Endothelial cell of hepatic sinusoid (primary cell): ENCODE data around the gene SEMA3D.

ENCODE experiments used
- in situ Hi-C: cut with HindIII; loops from 2 replicates; pipeline ENCODE4 v1.10.0; 2017; ENCODE audit warnings: low sequenced_read_pairs

SEMA3D gene

DNA sequence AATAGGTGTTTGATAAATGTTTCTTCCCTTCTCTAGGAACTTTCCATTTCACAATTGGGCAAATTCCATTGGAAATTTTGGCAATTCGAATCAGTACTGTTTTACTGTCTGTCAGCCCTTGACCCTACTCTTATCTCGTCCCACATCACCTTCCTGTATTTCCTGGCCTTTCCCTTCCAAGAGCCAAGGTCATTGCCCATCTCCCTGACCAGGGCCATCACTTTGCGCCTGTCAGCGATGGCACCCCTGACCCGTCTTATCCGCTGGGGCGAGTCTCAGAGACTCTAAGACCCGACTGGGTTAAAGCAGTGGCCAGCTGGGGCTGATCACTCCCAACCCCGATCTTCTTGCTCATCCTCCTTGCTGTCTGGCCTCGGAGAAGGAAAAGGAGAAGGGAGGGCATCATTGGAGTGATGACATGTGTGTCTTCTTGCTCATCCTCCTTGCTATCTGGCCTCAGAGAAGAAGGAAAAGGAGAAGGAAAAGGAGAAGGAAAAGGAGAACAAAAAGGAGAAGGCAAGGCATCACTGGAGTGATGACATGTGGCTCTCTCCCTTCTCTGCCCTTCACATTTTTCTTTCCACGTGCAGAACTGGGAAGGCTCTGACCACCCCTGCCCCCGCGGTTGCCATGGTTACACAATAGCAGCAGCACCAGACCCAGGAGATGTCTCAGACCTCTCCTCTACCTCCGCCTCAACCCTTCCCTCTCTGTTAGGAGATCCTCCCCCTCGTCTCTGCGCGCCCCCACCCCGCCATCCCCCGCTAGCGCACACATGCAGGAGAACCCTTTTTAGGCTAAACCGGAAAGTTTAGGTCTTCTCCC is 2.0 kb downstream of the SEMA3D start:
- in situ Hi-C loops: no loop called here

DNA sequence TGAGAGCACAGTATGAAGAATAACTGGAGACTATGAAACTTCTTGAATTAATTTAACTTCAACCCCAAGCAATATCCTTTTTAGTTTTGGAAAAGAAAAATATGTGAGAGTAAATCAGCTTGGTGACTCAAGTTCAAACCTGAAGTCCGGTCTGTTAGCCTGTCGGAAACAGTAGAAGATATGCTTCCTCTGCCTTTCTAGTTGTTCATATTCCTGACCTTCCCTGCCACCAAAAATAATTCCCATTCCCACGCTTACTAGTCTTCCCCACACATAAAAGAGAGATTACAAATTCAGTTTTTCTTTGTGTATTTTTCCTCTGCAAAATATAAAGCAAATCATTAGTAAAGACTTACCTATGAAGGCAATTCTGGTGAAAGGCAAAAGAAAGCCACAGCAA is 3.6 kb downstream of the SEMA3D start:
- in situ Hi-C loops: no loop called here

DNA sequence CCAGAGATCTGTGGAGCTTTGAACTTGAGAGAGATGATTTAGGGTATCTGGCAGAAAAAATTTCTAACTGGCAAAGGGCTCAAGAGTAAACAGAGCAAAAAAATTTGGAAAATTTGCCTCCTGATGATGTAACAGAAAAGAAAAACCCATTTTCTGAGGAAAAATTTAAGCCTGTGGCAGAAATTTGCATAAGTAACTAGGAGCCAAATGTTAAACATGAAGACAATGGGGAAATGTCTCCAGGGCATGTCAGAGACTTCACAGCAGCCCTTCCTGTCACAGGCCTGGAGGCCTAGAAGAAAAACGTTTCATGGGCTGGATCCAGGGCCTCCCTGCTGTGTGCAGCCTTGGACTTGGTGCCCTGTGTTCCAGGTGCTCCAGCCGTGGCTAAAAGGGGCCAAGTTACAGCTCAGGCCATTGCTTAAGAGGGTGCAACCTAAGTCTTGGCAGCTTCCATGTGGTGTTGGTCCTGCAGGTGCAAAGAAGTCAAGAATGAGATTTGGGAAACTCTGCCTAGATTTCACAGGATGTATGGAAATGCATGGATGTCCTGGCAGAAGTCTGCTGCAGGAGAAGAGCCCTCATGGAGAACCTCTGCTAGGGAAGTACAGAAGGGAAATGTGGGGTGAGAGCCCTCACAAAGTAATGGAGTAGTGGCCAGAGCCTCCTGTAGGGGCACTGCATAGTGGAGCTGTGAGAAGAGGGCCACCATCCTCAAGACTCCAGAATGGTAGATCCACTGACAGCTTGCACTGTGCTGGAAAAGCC is 8.1 kb downstream of the SEMA3D start:
- in situ Hi-C loops: no loop called here

DNA sequence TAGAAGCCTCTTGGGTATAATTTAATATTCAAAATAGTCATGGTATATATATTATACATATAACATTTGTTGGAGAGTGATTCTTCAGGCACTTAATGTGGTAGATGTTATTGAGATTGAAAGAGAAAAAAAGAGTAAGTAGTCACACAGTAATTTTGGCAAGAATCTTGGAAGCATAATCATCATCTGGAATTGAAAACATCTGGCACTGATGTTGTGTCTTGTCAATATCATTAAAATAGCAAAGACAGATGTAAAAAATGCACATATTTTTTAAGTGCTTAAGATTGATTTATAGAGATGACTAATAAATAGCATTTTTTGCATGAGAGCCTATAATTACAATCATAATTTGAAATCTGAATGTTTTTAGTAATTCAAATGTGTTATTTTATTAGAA is 9.5 kb downstream of the SEMA3D start:
- in situ Hi-C loops: no loop called here

DNA sequence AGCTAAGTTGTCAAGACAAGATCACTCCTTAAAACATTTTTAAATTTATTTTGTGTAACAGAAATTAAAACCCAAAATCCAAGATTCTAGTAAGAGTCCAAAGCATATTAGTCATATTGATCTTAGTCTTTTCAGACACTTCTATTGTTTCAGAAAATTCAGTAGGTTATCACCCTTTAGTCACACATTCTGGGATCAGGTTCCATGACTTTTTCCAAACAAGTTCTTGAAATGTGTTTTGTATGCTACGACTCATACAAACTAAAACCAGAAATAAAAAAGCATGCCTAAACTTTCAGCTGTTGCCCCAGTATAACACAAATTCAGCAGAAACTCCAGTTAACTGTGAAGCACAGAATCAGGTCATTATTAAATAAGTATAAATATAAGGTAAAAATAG is 10.7 kb downstream of the SEMA3D start:
- in situ Hi-C loops: no loop called here

DNA sequence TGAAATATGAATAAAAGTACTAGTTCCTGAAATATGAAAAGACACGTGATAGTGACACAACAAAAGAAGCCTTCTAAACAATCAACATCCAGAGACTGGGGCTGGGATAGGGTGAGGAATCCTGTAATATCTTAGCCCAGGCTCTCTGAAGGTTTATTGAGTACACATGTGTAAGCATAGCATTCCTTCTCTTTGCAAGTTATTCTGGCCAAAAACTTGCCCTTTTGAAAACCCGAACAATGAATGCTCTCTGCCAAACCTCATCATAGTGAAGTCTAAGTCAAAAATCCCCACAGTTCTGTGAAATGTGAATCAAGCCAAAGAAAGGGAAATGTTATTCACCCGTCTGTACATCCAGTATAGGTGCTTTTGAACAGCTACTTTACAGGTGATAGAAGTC is 11.6 kb downstream of the SEMA3D start:
- in situ Hi-C loops: no loop called here

DNA sequence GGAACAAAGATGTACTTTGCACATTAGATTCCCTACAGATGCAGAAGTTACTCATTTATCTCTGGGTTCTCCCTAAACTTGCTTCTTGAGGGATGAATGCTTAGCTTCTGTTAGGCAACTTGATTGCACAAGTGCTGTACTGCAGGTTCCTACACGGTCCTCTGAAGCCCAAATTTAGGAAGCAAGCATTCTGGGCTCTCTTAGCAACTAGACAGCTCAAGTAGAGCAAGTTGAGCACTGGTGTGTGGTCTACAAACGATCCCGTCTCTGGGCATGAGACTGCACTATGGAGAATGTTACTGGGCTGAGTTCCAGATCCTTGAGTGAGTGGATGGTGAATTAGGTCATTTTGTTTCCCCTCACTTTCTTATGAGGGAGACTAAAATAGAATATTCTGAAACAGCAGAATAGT is 14.3 kb downstream of the SEMA3D start:
- in situ Hi-C loops: no loop called here

DNA sequence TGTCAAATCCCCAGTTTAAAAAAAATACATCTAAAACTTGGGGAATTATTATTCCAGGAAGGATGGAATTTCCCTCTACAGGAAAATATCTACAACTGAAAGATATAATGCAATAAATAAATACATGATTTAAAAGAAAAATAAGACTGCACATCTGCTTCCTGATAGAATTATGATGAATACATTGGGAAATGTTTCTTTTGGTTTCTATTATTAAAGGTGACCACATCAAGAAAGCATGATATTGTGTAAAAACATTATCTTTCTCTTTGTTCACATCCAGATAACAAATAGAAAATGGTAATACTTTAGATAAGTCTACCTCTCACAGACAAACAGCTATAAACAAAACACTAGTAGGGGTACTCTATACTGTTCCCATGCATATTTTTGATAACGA is 19.2 kb downstream of the SEMA3D start:
- in situ Hi-C loops: no loop called here

DNA sequence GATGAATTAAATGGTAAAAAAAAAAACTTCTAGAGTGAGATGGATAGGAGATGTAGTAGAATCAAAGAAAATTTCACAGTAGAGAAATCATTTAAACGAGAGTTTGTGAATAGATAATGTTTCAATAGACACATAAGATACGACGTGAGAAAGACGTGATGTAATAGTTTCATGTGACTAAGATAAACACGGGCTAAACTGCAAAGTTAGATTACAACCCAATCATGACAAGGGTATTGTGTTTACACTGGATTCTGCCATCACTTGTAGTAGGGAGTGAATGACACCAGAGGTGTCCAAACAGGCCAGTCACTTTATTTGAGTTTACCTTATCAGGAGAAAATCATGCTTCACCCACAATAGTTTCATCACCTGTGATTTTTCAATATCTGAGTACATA is 21.6 kb downstream of the SEMA3D start:
- in situ Hi-C loops: no loop called here

DNA sequence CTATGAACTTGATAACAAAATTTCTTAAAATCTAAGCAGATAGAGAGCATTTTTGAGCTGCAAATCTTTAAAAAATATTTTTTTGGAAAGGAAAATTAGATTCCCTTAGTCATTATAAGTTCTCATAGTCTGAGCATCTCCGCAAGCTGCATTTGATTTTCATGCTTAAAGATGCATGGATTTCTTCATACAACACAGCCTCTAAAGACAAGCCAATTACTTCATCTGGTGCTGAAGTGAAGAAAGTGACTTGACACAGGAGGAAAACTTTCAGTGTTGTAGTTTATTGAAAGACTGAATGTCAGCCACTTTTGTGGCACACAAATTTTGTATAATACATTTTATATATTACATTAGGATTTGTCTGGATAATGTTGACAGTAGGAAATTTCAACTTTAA is 22.5 kb downstream of the SEMA3D start:
- in situ Hi-C loops: no loop called here

DNA sequence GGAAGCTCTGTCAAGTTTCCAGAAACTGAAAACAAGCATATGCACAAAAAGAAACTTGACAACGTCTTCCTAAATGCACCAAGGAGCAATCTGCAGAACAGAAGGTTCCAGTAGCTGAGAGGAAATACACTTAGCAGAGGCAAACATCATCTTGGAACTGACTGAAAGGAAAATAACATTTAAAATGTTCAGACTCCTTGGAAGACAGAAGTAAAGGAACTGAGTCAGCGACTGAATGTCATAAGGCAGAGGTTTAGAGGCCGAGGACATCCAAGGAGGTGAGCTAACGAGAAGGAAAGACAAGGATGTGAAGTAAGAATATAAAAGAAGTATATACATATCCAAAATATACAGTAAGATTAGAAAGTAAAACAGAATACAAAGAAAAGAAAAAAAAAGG is 24.1 kb downstream of the SEMA3D start:
- in situ Hi-C loops: no loop called here

DNA sequence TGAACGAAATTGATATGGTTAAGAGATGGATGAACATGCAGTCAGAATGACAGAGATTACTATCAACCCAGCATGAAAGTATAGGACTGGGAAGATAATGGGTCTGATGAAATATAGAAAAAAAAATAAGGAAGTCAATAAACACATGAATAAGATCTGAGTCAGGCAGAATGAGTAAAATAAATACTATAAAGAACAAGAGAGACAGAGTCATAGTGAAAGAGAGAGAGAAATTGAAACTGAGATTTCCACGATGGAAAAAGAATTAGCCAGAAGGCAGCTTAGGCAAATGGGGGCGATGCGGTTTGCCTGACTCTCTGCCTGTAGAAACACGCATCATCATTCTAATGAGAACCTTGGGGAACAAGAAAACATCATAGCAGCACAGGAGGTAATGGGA is 26.6 kb downstream of the SEMA3D start:
- in situ Hi-C loops: no loop called here

DNA sequence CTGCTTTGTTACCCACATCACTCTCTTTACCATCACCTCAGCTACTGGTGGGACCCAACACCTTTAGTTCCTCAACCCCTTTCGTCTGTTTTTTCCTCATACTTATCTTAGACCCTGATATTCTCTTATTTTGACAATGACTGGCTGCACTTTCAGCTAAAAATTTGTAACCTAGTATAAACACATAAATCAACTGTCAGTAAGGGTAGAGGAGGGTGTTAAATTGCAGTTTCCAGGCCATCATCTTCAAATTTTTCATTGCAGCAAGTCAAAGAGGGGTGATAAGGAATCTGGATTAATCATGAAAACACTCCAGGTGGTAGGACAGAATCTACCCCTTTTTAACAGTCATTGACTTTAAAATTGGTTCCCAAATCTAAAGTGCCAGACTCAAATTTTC is 27.9 kb downstream of the SEMA3D start:
- in situ Hi-C loops: no loop called here

DNA sequence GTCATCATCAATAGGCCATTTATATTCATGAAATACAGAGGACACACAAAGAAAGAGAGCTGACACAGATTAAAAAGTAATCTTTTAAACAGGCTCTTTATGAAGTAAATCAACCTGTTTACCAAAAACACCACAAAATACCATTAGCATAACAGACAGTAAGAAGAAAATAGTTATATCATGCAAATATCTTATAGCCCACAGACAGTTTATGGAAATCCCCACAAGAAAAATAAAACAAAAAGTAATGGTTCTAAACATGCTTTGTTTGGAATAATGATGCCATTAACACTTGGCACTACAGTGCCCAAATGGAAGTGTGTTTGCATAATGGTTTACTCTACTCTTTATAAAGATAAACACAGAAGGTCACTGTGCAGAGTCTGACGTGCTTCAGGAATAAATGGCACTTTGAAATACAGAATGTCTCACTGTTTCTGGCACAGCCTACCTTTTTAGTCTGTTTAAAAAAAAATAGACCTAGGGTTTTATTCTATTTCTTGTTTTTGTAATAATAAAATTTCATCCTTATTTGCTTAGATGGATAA is 30.1 kb downstream of the SEMA3D start:
- in situ Hi-C loops: no loop called here

DNA sequence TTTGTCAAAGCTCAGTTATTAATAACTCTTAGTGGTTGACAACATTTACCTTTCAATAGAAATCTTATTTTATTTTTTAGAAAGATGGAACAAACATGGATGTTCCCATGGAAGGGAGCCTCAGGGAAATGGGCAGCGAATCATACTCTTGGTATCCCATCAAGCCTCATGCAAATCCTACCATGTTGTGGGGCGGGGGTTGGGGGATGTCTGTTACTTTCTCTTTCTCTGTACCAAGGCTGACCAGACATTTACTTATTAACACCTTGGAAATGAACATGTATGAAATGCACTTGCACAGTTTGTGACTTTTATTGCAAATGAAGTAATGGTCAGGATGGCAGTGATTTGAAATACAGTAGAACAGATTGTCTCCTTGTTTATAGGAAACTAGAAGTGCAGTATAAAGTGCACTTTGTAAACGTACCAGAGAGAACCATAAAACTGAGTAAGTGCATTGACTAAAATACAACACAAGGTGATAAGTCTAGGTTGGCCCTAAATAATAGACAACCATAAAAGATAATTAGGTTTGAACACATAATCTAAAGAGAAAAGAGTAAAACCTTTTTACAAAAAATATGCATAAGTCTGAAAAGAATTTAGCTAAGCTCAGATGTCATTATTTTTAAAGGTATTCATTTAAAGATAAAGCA is 32.4 kb downstream of the SEMA3D start:
- in situ Hi-C loops: no loop called here

DNA sequence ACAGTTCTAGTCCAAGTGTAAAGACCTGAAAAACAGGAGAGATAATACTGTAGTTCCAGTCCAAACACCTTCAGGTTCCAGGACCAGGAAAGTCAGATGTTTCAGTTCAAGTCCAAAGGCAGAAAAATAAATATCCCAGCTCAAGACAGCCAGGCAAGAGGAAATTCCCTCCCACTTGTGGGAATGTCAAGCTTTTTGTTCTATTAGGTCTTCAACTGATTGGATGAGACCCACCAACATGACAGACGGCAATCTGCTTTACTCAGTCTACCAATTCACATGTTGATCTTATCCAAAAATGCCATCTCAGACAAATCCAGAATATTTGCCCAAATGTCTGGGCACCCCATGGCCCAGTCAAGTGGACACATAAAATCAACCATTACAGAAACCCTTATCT is 33.1 kb downstream of the SEMA3D start:
- in situ Hi-C loops: no loop called here

DNA sequence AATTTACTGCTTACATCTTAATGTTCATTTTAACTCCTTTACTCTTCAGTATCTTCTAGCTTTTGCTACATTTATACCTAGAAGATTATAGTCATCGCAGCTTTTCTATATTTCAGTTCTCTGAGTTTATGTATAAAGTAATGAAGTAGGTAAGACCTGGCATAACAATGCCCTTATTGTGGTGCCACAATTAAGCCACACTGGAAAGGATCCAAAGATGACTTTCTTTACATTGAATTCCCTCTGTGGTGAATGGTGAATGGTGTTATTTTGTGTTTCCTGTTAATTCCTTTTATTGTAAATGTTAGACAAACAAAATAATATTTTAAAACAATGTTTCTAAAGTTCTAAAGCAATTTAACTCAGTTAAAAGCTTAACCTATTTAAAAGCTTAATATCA is 36.2 kb downstream of the SEMA3D start:
- in situ Hi-C loops: no loop called here

DNA sequence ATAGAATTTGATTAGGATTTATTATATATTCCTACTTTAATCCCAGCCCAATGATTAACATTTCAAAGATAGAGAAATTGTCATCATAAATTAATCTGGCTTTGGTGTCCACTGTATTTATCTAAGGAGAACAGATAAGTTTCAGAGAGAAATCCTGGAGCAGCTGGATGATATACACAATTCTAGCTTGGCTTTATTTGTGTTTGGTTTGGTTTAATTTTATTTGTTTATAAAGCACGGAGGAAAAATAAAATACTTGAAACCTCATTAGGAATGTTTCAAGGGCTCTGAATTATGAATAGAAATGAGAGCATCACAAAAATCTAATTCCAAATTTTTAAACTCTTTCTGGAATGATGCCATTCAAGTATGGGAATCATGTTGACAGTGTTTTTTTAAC is 42.1 kb downstream of the SEMA3D start:
- in situ Hi-C loops: no loop called here

DNA sequence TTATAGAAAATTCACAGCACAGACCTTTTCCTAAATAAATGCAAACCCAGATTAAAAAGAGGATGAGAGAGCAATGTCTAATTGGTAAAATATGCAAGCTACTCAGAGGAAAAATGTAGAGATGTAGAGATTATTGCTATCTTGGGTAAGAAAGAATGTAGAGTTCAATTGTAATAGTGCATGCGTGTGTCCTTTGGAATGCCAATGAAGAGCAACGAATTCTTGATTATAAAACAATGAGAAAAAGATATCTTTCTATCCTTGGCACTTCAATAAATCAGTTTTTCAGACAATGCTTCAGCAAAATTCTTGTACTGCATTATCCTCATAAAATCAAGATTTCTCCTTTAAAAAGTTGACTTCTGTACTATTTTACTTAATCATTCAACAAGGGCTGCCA is 50.9 kb downstream of the SEMA3D start:
- in situ Hi-C loops: no loop called here

DNA sequence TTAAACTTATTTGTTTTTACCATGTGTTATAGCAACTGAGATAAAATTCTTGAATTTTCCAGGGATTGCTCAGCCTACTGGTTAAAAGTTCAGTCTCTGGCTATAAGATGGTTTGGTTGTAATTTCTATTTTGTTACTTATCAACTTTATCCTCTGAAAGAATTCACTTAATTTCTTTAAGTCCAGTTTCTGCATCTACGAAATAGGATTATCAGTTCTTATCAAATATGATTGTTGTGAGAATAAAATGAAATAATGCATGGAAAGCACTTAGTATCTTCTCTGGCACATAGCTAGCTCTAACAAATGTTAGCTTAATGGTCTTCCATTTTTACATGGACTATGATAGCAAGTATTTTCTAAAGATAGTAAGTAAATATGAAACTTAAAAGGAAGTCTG is 53.3 kb downstream of the SEMA3D start:
- in situ Hi-C loops: no loop called here

DNA sequence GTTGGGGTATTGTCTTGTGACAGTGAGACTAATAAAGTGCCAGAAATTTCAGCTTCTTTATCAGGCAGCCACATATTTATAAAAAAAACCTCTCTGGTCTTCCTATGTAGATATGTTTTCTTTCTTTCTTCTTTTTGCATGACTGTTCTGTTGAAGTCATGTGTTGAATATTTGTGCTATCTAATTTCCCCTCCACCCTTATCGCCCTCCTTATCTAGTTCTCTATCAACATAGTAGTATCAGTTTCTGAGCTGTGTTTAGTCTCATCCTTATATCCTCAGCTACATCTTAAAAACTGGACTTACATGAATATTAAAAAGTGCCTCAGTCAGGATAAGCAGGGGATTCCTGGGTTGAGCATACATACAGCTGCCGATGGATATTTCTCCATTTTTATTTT is 53.9 kb downstream of the SEMA3D start:
- in situ Hi-C loops: no loop called here

DNA sequence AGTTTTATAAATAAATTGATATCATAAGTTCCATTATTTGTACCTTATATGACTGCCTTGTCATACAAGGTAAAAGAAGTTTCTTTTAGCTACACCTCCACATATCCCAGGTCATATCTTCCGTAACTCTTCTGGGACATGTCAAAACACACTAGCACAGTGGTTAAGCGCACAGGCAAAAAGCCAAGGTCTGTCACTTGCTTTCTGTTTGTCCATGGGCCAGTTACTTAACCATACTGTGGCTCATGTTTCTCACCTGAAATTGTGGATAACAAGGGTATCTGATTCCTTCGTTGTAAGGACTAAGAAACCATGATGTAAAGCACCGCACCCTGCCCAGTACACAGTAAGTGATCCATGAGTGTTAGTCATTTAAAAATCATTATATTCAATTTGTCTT is 56.2 kb downstream of the SEMA3D start:
- in situ Hi-C loops: no loop called here
